HepG2 (cell line): Measurements from ENCODE around the gene CYBC1. TPM values are rescaled to one million over a fixed set of nuclear protein-coding genes. Genes with fewer than 3 reads are reported as not detected.

Experiments used
- ADNP ChIP-seq: sonication (generic); formaldehyde crosslinking; IDR thresholded peaks from 2 replicates; pipeline ENCODE4 v1.4.0; 2020; ENCODE audit warnings: missing genetic modification reagents
- AKNA ChIP-seq: sonication (generic); formaldehyde crosslinking; IDR thresholded peaks from 2 replicates; pipeline ENCODE4 v1.4.0; 2020; ENCODE audit warnings: missing genetic modification reagents, borderline replicate concordance
- ATF6 ChIP-seq: sonication (generic); formaldehyde crosslinking; conservative IDR thresholded peaks from 2 replicates; pipeline ENCODE4 v1.4.0; 2020; ENCODE audit warnings: missing genetic modification reagents
- E2F5 ChIP-seq: sonication (generic); formaldehyde crosslinking; conservative IDR thresholded peaks from 2 replicates; pipeline ENCODE4 v1.4.0; 2020; ENCODE audit warnings: missing genetic modification reagents
- FOXM1 ChIP-seq: sonication (generic); formaldehyde crosslinking; IDR thresholded peaks from 2 replicates; pipeline ENCODE4 v1.5.0; 2020; ENCODE audit warnings: missing genetic modification reagents
- GATAD1 ChIP-seq: IDR thresholded peaks from 2 replicates; pipeline ENCODE4 v1.6.1; 2016; ENCODE audit warnings: missing genetic modification reagents, missing compliant biosample characterization
- JUN ChIP-seq: sonication (generic); formaldehyde crosslinking; IDR thresholded peaks from 2 replicates; pipeline ENCODE4 v1.4.0; 2020; ENCODE audit warnings: mild to moderate bottlenecking, missing genetic modification reagents
- KAT7 ChIP-seq: IDR thresholded peaks from 2 replicates; pipeline ENCODE4 v1.6.1; 2018; ENCODE audit warnings: borderline replicate concordance, missing compliant biosample characterization
- POLR2AphosphoS5 ChIP-seq: IDR thresholded peaks from 2 replicates; pipeline ENCODE4 v1.6.1; 2012; ENCODE audit warnings: low read depth, low read length
- SKIL ChIP-seq: sonication (generic); formaldehyde crosslinking; IDR thresholded peaks from 2 replicates; pipeline ENCODE4 v1.8.0; 2022; ENCODE audit warnings: missing genetic modification reagents, mild to moderate bottlenecking, moderate library complexity, borderline replicate concordance
- SOX6 ChIP-seq, 2 experiments: fragments of 450-650 bp in 1 of 2; sonication (generic) in 1 of 2; formaldehyde crosslinking in 1 of 2; IDR thresholded peaks; 2 replicates each; pipeline versions ENCODE4 v1.4.0 to v1.6.1; 2017 to 2020; ENCODE audit warnings: antibody characterized with exemption in 1 of 2, mild to moderate bottlenecking in 1 of 2, missing genetic modification reagents in 1 of 2
- ZNF446 ChIP-seq: sonication (generic); formaldehyde crosslinking; IDR thresholded peaks from 2 replicates; pipeline ENCODE4 v1.5.0; 2020; ENCODE audit warnings: mild to moderate bottlenecking, missing genetic modification reagents
- ZNF547 ChIP-seq: sonication (generic); formaldehyde crosslinking; IDR thresholded peaks from 2 replicates; pipeline ENCODE4 v1.5.1; 2020; ENCODE audit warnings: mild to moderate bottlenecking, missing genetic modification reagents
- ZNF574 ChIP-seq: sonication (generic); formaldehyde crosslinking; IDR thresholded peaks from 2 replicates; pipeline ENCODE4 v1.4.0; 2020; ENCODE audit warnings: missing genetic modification reagents
- ZNF615 ChIP-seq: sonication (generic); formaldehyde crosslinking; IDR thresholded peaks from 2 replicates; pipeline ENCODE4 v1.5.0; 2020; ENCODE audit warnings: mild to moderate bottlenecking, missing genetic modification reagents, borderline replicate concordance
- polyA plus RNA-seq, 8 experiments: library from polyadenylated mRNA; depleted of rRNA in 3 of 8; stranded (reverse) in 7 of 8; unstranded in 1 of 8; fragments of >200 nt; fragmentation: Illumina TruSeq in 4 of 8; extraction: Trizol in 4 of 8; gene quantifications; 2 replicates each; pipeline versions ENCODE4 v1.2.1 to v1.2.3, GENCODE V29; 2011 to 2016; ENCODE audit warnings: low read depth in 4 of 8, missing spikeins in 1 of 8, mixed read lengths in 1 of 8; ENCODE audit not compliant: insufficient read depth in 1 of 8
- total RNA-seq, 5 experiments: library from RNA; depleted of rRNA; stranded (reverse); fragments of >200 nt; fragmentation: Illumina TruSeq; extraction: Trizol; gene quantifications; 2 replicates each; pipeline ENCODE4 v1.2.3, GENCODE V29; 2016; ENCODE audit warnings: low read depth in 1 of 5

Gene CYBC1
- total and polyA plus RNA-seq, 2 of the 13 experiments (the other 11 are each of a cell fraction or from before 2014, with no cell fraction given) = 43.4 to 44.1 TPM

- 0 out of 2 replicates have a peak, but pooled peaks have one; percentile 90 for TF ChIP-seq ATF6 (CRISPR knock-in tag)
- TF ChIP-seq SKIL = no peak
- peak; percentile 86 for TF ChIP-seq FOXM1
- peak; percentile 98 for TF ChIP-seq AKNA (CRISPR knock-in tag)
- no peak for TF ChIP-seq POLR2AphosphoS5
- no peak for TF ChIP-seq SOX6 (IDR thresholded peaks at IDR 0.05)
- TF ChIP-seq SOX6 (CRISPR knock-in tag; IDR thresholded peaks at IDR 0.05) = peak; percentile 59
- TF ChIP-seq ZNF574 = peak; percentile 86
- peak; percentile 85; the same call in 1 of the 2 replicates for TF ChIP-seq E2F5 (CRISPR knock-in tag)
- peak; percentile 83; the same call in 1 of the 2 replicates for TF ChIP-seq ZNF615 (CRISPR knock-in tag)
- peak; percentile 97; the same call in 1 of the 2 replicates for TF ChIP-seq ZNF446 (CRISPR knock-in tag)
- peak; percentile 95 for TF ChIP-seq ZNF547 (CRISPR knock-in tag)
- 0 out of 2 replicates have a peak, but pooled peaks have one; percentile 23 for TF ChIP-seq ADNP
- peak; percentile 66; the same call in 1 of the 2 replicates for TF ChIP-seq GATAD1 (CRISPR knock-in tag)
- no peak for TF ChIP-seq JUN (CRISPR knock-in tag)
- peak; percentile 74; the same call in 1 of the 2 replicates for TF ChIP-seq KAT7 (CRISPR knock-in tag)
Observed at GRCh38 chr17:82414548-82415281, 35.8 kb downstream of the CYBC1 start (continued).
